ENCODE measurements around the gene NUMB.

The NUMB gene

GRCh38 chr14:73258076-73258475, 200.3 kb downstream of the NUMB start:
- no peak for DNase-seq

- DNase-seq: no peak
These were observed 202.6 kb downstream of the NUMB start for GRCh38 chr14:73255693-73256225.

- no peak for DNase-seq
These were observed 203.3 kb downstream of the NUMB start for GRCh38 chr14:73255005-73255400.

GRCh38 chr14:73254247-73255004, 203.9 kb downstream of the NUMB start:
- peak; percentile 16 for DNase-seq

- no peak for DNase-seq
These were observed 204.6 kb downstream of the NUMB start for GRCh38 chr14:73253721-73254120.

- no peak for DNase-seq
These were observed 205.1 kb downstream of the NUMB start for GRCh38 chr14:73253323-73253610.

GRCh38 chr14:73252491-73253322, 205.6 kb downstream of the NUMB start:
- no peak for DNase-seq

- DNase-seq: no peak
These were observed 206.7 kb downstream of the NUMB start for GRCh38 chr14:73251516-73252215.

GRCh38 chr14:73250781-73251500, 207.4 kb downstream of the NUMB start:
- no peak for DNase-seq

- DNase-seq: no peak
These were observed 208.0 kb downstream of the NUMB start for GRCh38 chr14:73250317-73250713.

- DNase-seq: no peak
These were observed 208.6 kb downstream of the NUMB start for GRCh38 chr14:73249564-73250316.

- DNase-seq: no peak
These were observed 209.2 kb downstream of the NUMB start for GRCh38 chr14:73249108-73249507.

GRCh38 chr14:73248108-73248868, 210.1 kb downstream of the NUMB start:
- DNase-seq: no peak

GRCh38 chr14:73246387-73247150, 211.8 kb downstream of the NUMB start:
- DNase-seq: no peak

- DNase-seq: peak; percentile 59
These were observed 212.6 kb downstream of the NUMB start for GRCh38 chr14:73245480-73246325.

- DNase-seq: no peak
These were observed 213.6 kb downstream of the NUMB start for GRCh38 chr14:73244541-73245290.

GRCh38 chr14:73243748-73244147, 214.6 kb downstream of the NUMB start:
- no peak for DNase-seq

- no peak for DNase-seq
These were observed 215.0 kb downstream of the NUMB start for GRCh38 chr14:73243341-73243740.

Measured in femur (tissue), 1 donor.